Astrocyte of the cerebellum (primary cell): Measurements from ENCODE around the gene LLGL1.
A peak's percentile ranks its signal among the peaks of the same experiment; 100 is the strongest.
"Not testable (repeated sequence)": the region's sequence is repeated elsewhere in the genome, so short reads cannot be mapped to it uniquely, and the experiment has no call there.

ENCODE experiments used
- DNase-seq: peaks from one replicate; pipeline ENCODE4 v3.0.0-alpha.2; 2011; ENCODE audit warnings: low read depth
- H3K4me3 ChIP-seq: 2 replicates; pipeline ENCODE4 v1.5.1; 2011; ENCODE audit warnings: mild to moderate bottlenecking, low read depth, low read length, moderate library complexity
- in situ Hi-C: cut with HindIII; loops from 2 replicates; pipeline ENCODE4 v1.10.0; 2017; ENCODE audit warnings: low sequenced_read_pairs
- TF ChIP-seq, protein P1 (sequence below): IDR thresholded peaks from 2 replicates; pipeline ENCODE4 v1.5.1; 2012; ENCODE audit warnings: low read length, low read depth, moderate library complexity, mild to moderate bottlenecking; ENCODE audit errors: missing control alignments

Gene LLGL1

DNA sequence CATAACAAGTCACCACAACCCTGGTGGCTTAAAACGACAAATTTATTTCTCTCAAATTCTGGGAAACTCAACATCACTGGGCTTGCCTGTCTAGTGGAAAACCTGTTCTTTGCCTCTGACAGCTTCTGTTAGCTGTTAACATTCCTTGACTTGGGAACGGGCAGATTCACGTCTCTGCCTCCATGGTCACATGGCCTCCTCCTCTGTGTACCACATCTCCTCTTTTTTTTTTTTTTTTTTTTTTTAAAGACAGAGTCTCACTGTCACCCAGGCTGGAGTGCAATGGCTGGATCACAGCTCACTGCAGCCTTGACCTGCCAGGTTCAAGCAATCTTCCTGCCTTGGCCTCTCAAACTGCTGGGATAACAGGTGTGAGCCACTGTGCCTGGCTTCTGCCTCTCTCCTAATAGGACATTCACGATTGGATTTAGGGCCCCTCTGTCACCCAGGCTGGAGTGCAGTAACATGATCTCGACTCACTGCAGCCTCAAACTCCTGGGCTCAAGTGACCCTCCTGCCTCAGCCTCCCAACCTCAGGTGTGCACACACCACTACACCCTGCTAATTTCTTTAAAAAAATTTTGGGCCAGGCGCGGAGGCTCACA, 11.7 kb upstream of the LLGL1 start:
- no peak for DNase-seq
- TF ChIP-seq, protein P1, sequence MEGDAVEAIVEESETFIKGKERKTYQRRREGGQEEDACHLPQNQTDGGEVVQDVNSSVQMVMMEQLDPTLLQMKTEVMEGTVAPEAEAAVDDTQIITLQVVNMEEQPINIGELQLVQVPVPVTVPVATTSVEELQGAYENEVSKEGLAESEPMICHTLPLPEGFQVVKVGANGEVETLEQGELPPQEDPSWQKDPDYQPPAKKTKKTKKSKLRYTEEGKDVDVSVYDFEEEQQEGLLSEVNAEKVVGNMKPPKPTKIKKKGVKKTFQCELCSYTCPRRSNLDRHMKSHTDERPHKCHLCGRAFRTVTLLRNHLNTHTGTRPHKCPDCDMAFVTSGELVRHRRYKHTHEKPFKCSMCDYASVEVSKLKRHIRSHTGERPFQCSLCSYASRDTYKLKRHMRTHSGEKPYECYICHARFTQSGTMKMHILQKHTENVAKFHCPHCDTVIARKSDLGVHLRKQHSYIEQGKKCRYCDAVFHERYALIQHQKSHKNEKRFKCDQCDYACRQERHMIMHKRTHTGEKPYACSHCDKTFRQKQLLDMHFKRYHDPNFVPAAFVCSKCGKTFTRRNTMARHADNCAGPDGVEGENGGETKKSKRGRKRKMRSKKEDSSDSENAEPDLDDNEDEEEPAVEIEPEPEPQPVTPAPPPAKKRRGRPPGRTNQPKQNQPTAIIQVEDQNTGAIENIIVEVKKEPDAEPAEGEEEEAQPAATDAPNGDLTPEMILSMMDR: no peak
- in situ Hi-C loops: no loop called here
- H3K4me3 ChIP-seq: no peak overlapping the region

DNA sequence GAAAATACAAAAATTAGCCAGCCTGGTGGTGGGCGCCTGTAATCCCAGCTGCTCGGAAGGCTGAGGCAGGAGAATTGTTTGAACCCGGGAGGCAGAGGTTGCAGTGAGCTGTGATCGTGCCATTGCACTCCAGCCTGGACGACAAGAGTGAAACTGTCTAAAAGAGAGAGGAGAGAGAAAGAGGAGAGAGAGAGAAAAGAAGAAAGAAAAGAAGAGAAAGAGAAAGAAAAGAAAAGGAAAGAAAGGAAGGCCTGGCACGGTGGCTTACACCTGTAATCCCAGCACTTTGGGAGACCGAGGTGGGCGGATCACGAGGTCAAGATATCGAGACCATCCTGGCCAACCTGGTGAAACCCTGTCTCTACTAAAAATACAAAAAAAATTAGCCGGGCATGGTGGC, 8.5 kb upstream of the LLGL1 start:
- H3K4me3 ChIP-seq, in situ Hi-C loops, DNase-seq: not testable (repeated sequence)

DNA sequence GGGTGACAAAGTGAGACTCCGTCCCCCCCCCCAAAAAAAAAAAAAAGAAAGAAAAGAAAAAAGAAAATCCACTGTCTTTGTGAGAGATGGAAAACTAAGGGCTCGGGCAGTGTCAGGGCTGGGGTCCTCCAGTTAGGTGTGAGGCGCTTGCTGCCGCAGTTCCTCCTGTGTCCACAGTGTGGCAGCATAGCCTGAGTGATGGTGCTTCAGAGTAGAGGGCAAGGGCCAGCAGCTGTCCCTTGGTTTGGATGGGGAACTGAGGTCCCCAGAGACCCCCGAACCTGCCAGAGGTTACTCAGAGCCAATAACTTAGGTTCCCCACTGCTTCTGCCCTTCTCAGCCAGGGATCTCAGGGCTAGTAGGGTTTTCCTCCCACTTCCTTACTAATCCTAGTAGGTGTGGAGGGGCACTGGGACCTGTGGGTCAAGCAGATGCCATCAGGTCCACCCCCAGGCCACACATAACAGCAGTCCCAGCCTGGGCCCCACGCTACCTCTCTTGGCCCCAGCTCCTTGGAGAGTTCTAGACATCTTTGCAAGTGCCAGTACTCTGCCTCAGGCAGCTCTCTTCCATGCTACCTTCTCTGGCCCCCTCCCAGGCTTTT, 7.9 kb upstream of the LLGL1 start:
- no peak overlapping the region for H3K4me3 ChIP-seq
- in situ Hi-C loops: no loop called here
- TF ChIP-seq, protein P1: peak; percentile 98
- DNase-seq: peak; percentile 23

DNA sequence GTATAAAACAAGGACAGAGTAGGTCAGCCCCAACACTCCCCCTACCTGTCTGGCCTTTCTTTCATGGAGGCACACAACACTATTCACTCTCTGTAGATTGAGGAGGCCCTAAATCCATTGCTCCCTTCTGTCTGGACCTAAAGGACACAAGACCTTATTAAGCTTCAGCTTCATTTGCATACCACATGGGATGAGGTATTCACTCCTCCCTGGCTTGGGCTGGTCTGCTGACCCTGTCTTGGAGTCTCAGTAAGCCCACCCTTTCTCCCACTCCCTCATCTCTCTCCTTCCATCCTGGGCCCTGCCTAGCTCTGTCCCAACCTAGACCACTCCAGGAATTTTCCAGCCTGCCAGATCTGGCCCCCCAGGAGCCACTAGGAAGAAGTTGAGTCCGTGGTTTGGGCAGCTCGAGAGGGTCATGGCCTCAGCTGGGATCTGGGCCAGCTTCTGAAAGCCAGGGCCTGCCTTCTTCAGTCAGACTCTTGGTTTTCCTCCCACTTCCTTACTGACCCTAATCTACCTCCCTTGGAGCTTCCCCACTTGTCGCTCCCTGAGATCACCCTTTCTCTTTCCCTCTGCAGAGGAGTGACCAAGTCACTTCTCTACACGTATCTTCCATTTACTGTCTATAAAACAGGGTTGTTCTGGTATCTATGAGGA, 6.5 kb upstream of the LLGL1 start:
- no peak overlapping the region for H3K4me3 ChIP-seq
- in situ Hi-C loops: no loop called here

DNA sequence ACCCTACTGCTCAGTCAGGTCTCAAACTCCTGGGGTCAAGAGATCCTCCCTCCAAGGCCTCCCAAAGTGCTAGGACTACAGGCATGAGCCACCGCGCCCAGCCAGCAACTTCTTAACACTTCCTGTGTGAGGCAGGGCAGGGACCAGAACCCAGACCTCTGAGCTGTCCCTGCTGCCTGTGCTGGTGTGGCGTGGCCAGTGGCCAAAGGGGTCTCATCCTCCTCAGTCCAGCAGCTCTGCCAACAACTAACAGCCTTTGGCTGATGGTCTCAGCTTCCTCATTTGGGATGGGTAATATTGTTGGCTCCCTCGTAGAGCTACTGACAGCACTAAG, 1.4 kb upstream of the LLGL1 start:
- no peak overlapping the region for H3K4me3 ChIP-seq
- TF ChIP-seq, protein P1: no peak
- no peak for DNase-seq
- in situ Hi-C loops: loop anchor here (5.0 kb wide), 1 partner anchor 37 kb away; no protein-coding TSS in a partner anchor

More for the DNA sequence above, 6.5 kb upstream of the LLGL1 start:
- peak; percentile 55 for DNase-seq
- TF ChIP-seq, protein P1: no peak

DNA sequence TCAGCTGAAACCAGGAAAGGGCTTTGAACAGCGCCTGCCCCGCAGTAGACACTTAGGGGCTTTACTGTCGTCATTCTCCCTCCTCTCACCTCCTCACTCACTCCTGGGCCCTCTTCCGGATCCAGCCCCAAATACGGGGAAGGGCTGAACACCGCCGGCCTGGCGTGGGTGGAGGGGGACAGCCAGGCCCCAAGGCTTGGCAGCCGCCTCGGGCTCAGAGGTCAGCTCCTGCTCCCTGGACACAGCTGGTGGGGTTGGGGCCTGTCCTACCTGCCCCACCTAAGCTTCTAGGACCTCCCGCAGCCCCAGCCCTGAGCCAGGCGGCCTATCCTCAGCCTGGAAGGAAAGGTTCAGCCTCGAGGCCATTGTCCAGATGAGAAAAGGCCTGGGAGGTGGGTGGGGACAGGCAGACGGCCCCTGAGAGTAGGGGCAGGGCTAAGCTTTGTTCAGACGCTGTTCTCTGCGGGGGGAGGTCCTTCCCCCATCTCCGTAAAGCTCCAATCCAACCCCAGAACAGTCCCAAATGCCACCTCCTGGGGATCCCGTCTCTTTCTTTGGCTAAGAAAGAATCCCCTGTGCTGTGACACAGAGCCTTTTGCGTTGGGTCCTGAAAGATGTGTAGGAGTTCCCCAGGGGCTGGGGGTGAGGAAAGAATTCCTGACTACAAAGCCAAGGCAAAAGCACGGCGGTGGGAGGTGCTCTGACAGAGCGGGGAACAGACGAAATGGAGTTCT, 881 bp upstream of the LLGL1 start:
- peak overlapping the region; percentile 31 for H3K4me3 ChIP-seq
- in situ Hi-C loops: loop anchor here (5.0 kb wide), 1 partner anchor 37 kb away; no protein-coding TSS in a partner anchor
- DNase-seq: no peak

More for the DNA sequence above, 881 bp upstream of the LLGL1 start:
- TF ChIP-seq, protein P1: no peak
